PFSK-1 (cell line): ENCODE data around the gene BAX.

Source experiments
- POLR2AphosphoS5 ChIP-seq: IDR thresholded peaks from 2 replicates; pipeline ENCODE4 v1.6.1; 2012; ENCODE audit warnings: low read depth, mild to moderate bottlenecking, control low read depth, low read length, moderate library complexity
- TAF1 ChIP-seq: IDR thresholded peaks from 2 replicates; pipeline ENCODE4 v1.6.1; 2012; ENCODE audit warnings: low read length, control low read depth, borderline replicate concordance; ENCODE audit not compliant: insufficient read depth
- TF ChIP-seq, protein P1 (sequence below), 2 experiments: IDR thresholded peaks; 2 replicates each; pipeline versions ENCODE4 v1.6.1 to v1.8.0; 2011 to 2012; ENCODE audit warnings: low read depth in 2 of 2, low read length in 2 of 2, control low read depth in 1 of 2, inconsistent platforms in 1 of 2, mild to moderate bottlenecking in 1 of 2, moderate library complexity in 1 of 2; ENCODE audit not compliant: insufficient read depth in 1 of 2

DNA sequence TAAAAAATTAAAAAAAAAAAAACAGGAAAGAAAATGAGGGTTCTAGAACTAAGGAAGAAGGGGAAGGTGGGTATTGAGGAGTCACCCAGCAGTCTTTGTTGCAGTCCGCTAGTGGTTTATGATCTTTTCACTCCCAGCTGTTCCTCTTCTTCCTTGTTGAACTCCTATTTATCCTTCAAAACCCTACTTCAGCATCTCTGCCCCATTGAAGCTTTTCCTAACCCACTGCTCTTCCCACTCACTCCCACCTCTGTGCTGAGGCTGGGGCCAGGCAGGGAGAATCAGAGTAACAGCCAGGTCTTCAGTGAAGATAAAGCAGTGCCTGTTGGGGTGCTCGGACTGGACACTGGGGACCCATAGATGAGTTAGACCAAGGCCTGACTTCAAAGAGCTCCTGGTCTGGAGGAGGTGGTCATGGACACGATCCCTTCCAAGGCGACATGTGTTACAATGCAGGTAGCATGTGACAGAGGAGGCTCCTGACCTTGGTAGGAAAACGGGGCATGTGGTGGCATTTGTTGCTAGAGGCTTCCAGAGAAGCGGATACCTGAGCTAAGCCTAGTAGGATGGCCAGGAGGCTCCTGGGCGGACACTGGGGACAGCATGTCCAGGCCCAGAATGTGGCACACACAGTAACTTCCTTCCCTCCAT is 50.4 kb downstream of the BAX start:
- no peak for TF ChIP-seq POLR2AphosphoS5
- TF ChIP-seq, protein P1, sequence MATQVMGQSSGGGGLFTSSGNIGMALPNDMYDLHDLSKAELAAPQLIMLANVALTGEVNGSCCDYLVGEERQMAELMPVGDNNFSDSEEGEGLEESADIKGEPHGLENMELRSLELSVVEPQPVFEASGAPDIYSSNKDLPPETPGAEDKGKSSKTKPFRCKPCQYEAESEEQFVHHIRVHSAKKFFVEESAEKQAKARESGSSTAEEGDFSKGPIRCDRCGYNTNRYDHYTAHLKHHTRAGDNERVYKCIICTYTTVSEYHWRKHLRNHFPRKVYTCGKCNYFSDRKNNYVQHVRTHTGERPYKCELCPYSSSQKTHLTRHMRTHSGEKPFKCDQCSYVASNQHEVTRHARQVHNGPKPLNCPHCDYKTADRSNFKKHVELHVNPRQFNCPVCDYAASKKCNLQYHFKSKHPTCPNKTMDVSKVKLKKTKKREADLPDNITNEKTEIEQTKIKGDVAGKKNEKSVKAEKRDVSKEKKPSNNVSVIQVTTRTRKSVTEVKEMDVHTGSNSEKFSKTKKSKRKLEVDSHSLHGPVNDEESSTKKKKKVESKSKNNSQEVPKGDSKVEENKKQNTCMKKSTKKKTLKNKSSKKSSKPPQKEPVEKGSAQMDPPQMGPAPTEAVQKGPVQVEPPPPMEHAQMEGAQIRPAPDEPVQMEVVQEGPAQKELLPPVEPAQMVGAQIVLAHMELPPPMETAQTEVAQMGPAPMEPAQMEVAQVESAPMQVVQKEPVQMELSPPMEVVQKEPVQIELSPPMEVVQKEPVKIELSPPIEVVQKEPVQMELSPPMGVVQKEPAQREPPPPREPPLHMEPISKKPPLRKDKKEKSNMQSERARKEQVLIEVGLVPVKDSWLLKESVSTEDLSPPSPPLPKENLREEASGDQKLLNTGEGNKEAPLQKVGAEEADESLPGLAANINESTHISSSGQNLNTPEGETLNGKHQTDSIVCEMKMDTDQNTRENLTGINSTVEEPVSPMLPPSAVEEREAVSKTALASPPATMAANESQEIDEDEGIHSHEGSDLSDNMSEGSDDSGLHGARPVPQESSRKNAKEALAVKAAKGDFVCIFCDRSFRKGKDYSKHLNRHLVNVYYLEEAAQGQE (IDR thresholded peaks at IDR 0.05; ENCODE audit: insufficient read depth in 1 of 2, low read depth in 2 of 2, low read length in 2 of 2) = no peak
- no peak for TF ChIP-seq TAF1
